ENCODE data around the gene ARHGAP10.

DNA sequence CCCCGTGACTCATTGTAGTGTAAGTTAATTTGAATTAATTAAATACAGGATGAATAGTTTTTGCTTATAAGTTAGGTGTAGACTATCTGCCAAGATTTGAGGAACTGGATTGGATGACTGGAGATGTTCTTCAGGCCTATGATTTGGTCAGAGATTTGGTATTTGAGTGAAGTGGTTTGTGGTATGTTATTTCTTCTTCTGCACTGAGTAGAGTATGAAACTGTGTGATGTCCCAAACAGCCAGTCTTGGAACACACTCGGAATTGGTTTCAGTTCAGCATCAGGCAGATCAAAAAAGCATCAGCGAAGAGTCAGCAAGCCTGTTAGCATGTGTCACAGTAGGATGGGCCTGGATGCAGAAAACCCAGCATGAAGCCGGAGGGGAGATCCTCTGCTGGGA lies 294.1 kb downstream of the ARHGAP10 start:
- TF ChIP-seq POLR2AphosphoS5 (IDR thresholded peaks at IDR 0.05) (no peak), POLR2A (IDR thresholded peaks at IDR 0.05) (no peak), EP300 (IDR thresholded peaks at IDR 0.05) (no peak)
- TF ChIP-seq, protein P1, sequence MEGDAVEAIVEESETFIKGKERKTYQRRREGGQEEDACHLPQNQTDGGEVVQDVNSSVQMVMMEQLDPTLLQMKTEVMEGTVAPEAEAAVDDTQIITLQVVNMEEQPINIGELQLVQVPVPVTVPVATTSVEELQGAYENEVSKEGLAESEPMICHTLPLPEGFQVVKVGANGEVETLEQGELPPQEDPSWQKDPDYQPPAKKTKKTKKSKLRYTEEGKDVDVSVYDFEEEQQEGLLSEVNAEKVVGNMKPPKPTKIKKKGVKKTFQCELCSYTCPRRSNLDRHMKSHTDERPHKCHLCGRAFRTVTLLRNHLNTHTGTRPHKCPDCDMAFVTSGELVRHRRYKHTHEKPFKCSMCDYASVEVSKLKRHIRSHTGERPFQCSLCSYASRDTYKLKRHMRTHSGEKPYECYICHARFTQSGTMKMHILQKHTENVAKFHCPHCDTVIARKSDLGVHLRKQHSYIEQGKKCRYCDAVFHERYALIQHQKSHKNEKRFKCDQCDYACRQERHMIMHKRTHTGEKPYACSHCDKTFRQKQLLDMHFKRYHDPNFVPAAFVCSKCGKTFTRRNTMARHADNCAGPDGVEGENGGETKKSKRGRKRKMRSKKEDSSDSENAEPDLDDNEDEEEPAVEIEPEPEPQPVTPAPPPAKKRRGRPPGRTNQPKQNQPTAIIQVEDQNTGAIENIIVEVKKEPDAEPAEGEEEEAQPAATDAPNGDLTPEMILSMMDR (IDR thresholded peaks at IDR 0.05), result no peak

All from gastroesophageal sphincter (tissue), 3 donors.